ENCODE results near the gene TBC1D1.

The TBC1D1 gene

GRCh38 chr4:37890801-37891259 lies at the start of gene TBC1D1:
TBC1D1 (plus strand) TSS chr4:37891084; CDS start chr4:37902096, 11,012 bp downstream.
- DNase-seq: peak; percentile 63

- DNase-seq: no peak
These were observed 46.7 kb upstream of the TBC1D1 start for GRCh38 chr4:37844204-37844603.

- no peak for DNase-seq
These were observed 45.7 kb upstream of the TBC1D1 start for GRCh38 chr4:37845201-37845600.

- no peak for DNase-seq
These were observed 43.5 kb upstream of the TBC1D1 start for GRCh38 chr4:37847311-37847884.

GRCh38 chr4:37852376-37852775 lies 38.5 kb upstream of the TBC1D1 start:
- no peak for DNase-seq

- DNase-seq: no peak
These were observed 32.8 kb upstream of the TBC1D1 start for GRCh38 chr4:37858112-37858511.

GRCh38 chr4:37858872-37859271 lies 32.0 kb upstream of the TBC1D1 start:
- no peak for DNase-seq

- no peak for DNase-seq
These were observed 30.6 kb upstream of the TBC1D1 start for GRCh38 chr4:37860266-37860665.

GRCh38 chr4:37862961-37863360 lies 27.9 kb upstream of the TBC1D1 start:
- DNase-seq: no peak

- no peak for DNase-seq
These were observed 26.1 kb upstream of the TBC1D1 start for GRCh38 chr4:37864786-37865185.

GRCh38 chr4:37865450-37865849 lies 25.4 kb upstream of the TBC1D1 start:
- no peak for DNase-seq

GRCh38 chr4:37867102-37867501 lies 23.8 kb upstream of the TBC1D1 start:
- DNase-seq: no peak

GRCh38 chr4:37868238-37868637 lies 22.6 kb upstream of the TBC1D1 start:
- no peak for DNase-seq

- no peak for DNase-seq
These were observed 18.4 kb upstream of the TBC1D1 start for GRCh38 chr4:37872310-37872988.

GRCh38 chr4:37873386-37873785 lies 17.5 kb upstream of the TBC1D1 start:
- DNase-seq: no peak

GRCh38 chr4:37876156-37876555 lies 14.7 kb upstream of the TBC1D1 start:
- DNase-seq: no peak

GRCh38 chr4:37879365-37879764 lies 11.5 kb upstream of the TBC1D1 start:
- DNase-seq: no peak

GRCh38 chr4:37881811-37882210 lies 9.1 kb upstream of the TBC1D1 start:
- no peak for DNase-seq

- no peak for DNase-seq
These were observed 8.1 kb upstream of the TBC1D1 start for GRCh38 chr4:37882665-37883296.

- no peak for DNase-seq
These were observed 5.9 kb upstream of the TBC1D1 start for GRCh38 chr4:37884855-37885487.

GRCh38 chr4:37885496-37885895 lies 5.4 kb upstream of the TBC1D1 start:
- DNase-seq: no peak

GRCh38 chr4:37889849-37890800 lies 759 bp upstream of the TBC1D1 start:
- DNase-seq: peak; percentile 50

Data from CD4-positive, alpha-beta T cell treated with Interleukin-6 for 4 hours (primary cell).